BLaER1 (cell line): ENCODE results near the gene PEAK3.
"Not testable (repeated sequence)": the region's sequence is repeated elsewhere in the genome, so short reads cannot be mapped to it uniquely, and the experiment has no call there.

Experiments
- H3K27ac ChIP-seq: shearing (Covaris generic); formaldehyde crosslinking; 2 replicates; pipeline ENCODE4 v1.8.1; 2022
- H3K27me3 ChIP-seq: shearing (Covaris generic); formaldehyde crosslinking; 2 replicates; pipeline ENCODE4 v1.8.1; 2022
- H3K36me3 ChIP-seq: shearing (Covaris generic); formaldehyde crosslinking; 2 replicates; pipeline ENCODE4 v1.8.1; 2022
- H3K4me1 ChIP-seq: shearing (Covaris generic); formaldehyde crosslinking; 2 replicates; pipeline ENCODE4 v1.8.1; 2022
- H3K4me2 ChIP-seq: shearing (Covaris generic); formaldehyde crosslinking; 2 replicates; pipeline ENCODE4 v1.8.1; 2022
- H3K4me3 ChIP-seq: shearing (Covaris generic); formaldehyde crosslinking; 2 replicates; pipeline ENCODE4 v1.8.1; 2022
- H3K9ac ChIP-seq: shearing (Covaris generic); formaldehyde crosslinking; 2 replicates; pipeline ENCODE4 v1.8.1; 2022
- H3K9me3 ChIP-seq: shearing (Covaris generic); formaldehyde crosslinking; 2 replicates; pipeline ENCODE4 v1.8.1; 2022
- H4K20me1 ChIP-seq: shearing (Covaris generic); formaldehyde crosslinking; 2 replicates; pipeline ENCODE4 v1.8.1; 2022
- Cebpa-rat ChIP-seq: shearing (Covaris generic); IDR thresholded peaks from 2 replicates; pipeline ENCODE4 v1.8.1; 2022

Gene PEAK3

DNA sequence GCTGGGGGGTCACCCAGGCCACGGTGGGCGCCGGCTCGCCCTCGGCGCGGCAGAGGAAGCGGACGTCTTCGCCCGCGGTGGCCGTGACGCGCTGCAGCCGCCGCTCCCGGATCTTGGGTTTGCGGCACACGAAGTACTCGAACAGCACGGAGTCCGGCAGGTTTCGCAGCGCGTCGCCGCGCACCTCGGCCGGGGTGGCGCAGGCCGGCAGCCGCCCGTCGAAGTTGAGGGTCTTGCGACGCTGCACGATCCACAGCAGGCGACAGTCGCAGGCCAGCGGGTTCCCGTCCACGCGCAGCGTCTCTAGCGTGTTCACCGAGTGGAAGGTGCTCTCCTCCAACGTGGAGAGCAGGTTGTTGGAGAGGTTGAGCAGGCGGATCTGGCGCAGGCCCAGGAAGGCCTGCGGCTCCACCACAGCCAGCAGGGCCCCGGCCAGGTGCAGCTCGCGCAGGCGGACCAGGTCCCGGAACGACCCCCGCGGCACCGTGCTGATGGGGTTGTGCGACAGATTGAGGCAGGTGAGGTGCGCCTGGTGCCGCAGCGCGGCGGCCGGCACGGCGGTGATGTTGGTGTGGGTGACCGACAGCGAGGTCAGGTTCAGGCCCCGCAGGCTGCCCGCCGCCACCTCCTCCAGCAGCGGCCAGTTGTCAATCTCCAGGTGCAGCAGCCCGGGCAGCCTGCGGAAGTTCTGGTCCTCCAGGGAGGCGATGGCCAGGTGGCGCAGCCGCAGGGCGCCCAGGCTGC, 8.6 kb upstream of the PEAK3 start:
- Histone ChIP-seq H3K27me3 (no peaks in the 10 kb centered on the region; the same call in 1 of the 2 replicates), H3K4me3 (peak overlapping the region; percentile 84), H3K27ac (peak overlapping the region; percentile 98), H3K36me3 (peaks cover 18% of the 10 kb centered on the region), H3K9me3 (no peaks in the 10 kb centered on the region), H3K4me2 (peak overlapping the region; percentile 99), H3K4me1 (peaks cover 95% of the 10 kb centered on the region), H4K20me1 (peaks cover 51% of the 10 kb centered on the region), H3K9ac (peak overlapping the region; percentile 95)
- no peak for TF ChIP-seq Cebpa-rat

DNA sequence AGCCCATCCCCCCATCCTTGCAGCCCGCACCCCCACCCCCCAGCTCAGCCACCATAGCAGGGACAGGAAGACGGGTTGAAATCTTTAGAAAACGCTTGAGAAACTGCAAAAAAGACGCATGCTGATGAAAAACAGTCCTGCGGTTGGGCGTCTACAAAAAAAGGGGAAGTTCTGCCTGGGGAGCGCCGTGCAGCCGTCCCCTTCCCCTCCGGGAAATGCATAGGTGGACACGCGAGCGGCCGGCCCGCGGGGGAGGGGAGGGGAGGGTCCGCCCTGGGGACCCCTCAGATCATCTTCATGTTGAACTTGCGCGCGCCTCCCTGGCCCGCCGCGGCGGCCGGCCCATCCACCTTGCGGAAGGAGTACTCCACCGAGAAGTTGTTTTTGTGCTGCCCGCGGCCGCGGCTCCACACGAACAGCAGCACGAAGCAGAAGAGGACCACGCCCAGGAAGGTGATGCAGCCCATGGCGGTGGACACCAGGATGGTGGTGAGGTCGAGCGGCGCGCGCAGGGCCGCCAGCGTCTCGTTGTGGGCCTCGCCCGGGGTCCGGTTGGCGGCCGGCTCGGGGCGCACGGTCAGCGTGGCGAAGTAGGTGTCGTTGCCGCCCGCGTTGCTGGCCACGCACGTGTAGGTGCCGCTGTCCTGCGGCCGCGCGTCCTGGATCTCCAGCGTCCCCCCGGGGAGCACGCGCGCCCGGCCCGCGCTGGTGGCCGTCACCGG, 7.9 kb upstream of the PEAK3 start:
- Histone ChIP-seq H3K9me3 (no peaks in the 10 kb centered on the region), H3K4me3 (peak overlapping the region; percentile 84), H3K36me3 (peaks cover 13% of the 10 kb centered on the region), H3K27me3 (no peaks in the 10 kb centered on the region; the same call in 1 of the 2 replicates), H4K20me1 (peaks cover 44% of the 10 kb centered on the region), H3K4me1 (peaks cover 95% of the 10 kb centered on the region), H3K9ac (peak overlapping the region; percentile 95), H3K27ac (peak overlapping the region; percentile 98), H3K4me2 (peak overlapping the region; percentile 99)
- no peak for TF ChIP-seq Cebpa-rat

- TF ChIP-seq Cebpa-rat = no peak
- Histone ChIP-seq H3K9ac (peak overlapping the region; percentile 95), H3K4me1 (peaks cover 89% of the 10 kb centered on the region), H3K27ac (peak overlapping the region; percentile 98), H3K36me3 (peaks cover 13% of the 10 kb centered on the region), H3K9me3 (no peaks in the 10 kb centered on the region), H3K4me2 (peak overlapping the region; percentile 99), H3K4me3 (peak overlapping the region; percentile 84), H4K20me1 (peaks cover 36% of the 10 kb centered on the region), H3K27me3 (no peaks in the 10 kb centered on the region; the same call in 1 of the 2 replicates)
Observed at GRCh38 chr19:2288818-2289713, 7.1 kb upstream of the PEAK3 start.

DNA sequence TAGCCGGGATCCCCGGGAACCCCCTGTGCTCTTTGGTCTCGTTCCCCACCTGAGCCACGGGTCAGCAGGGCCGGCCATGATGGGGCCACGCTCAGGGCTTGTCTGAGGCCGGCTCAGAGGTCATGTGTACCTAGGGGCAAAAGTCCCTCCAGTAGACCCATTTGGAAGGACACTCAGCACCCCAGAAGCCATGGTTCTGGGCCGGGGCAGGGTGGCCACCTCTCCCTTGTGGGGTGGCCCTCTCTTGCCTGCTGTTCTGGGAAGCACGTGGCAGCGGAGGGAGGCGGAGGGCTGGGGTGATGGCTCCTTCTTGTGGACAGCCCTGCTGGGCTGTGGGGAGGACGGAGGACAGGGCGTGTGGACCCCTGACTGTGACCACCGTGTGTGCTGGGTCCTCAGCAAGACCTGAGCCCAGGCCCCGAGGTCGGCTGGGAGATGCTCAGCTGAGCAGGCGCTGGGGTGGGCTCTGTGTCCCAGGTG, 6.4 kb upstream of the PEAK3 start:
- H3K36me3 ChIP-seq = peaks cover 12% of the 10 kb centered on the region
- H3K4me2 ChIP-seq = peak overlapping the region; percentile 99
- H3K4me1 ChIP-seq = peaks cover 83% of the 10 kb centered on the region
- H3K9me3 ChIP-seq = no peaks in the 10 kb centered on the region
- peak overlapping the region; percentile 95 for H3K9ac ChIP-seq
- peak overlapping the region; percentile 98 for H3K27ac ChIP-seq
- peaks cover 29% of the 10 kb centered on the region for H4K20me1 ChIP-seq
- H3K27me3 ChIP-seq = no peaks in the 10 kb centered on the region; the same call in 1 of the 2 replicates
- TF ChIP-seq Cebpa-rat = no peak
- H3K4me3 ChIP-seq = peak overlapping the region; percentile 84; the same call in 1 of the 2 replicates

DNA sequence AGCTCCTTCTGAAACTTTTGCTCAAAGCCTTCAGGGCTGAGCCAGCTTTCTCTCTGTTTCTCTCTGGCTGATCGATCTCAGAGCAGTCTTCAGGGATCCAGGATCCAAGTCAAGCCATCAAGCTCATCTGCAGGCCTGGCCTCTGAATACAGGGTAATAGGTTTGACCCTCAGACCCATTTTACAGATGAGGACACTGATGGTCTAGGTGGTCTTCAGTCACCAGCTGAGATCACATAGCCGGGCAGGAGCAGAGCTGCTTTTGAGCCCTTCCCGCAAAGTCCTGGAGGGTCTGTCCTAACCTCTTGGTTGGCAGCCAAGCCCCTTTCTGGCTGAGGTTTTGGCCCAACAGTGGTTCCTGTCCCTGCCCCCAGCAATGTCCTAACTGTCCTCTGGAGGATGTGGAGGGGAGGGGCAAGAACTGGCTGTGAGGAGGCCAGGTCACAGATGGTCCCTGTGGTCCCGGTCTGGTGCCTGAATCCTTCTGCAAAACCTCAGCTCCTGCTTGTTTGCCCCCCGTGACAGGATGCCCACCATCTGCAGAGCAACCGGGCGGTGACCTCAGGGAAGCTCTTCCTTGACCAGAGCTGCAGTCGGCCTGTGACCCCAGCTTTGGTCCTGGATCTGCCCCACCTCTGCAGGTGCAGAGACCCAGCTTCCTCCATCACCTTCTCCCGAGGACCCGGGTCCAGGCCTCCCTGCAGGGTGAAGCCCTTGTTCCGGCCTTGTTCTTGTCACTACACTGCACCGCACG, 5.8 kb upstream of the PEAK3 start:
- peak overlapping the region; percentile 98 for H3K27ac ChIP-seq
- H4K20me1 ChIP-seq = peaks cover 26% of the 10 kb centered on the region
- peak overlapping the region; percentile 95 for H3K9ac ChIP-seq
- H3K4me2 ChIP-seq = peak overlapping the region; percentile 99
- peaks cover 83% of the 10 kb centered on the region for H3K4me1 ChIP-seq
- TF ChIP-seq Cebpa-rat = no peak
- H3K27me3 ChIP-seq = no peaks in the 10 kb centered on the region; the same call in 1 of the 2 replicates
- peak overlapping the region; percentile 84; the same call in 1 of the 2 replicates for H3K4me3 ChIP-seq
- H3K9me3 ChIP-seq = no peaks in the 10 kb centered on the region
- peaks cover 6% of the 10 kb centered on the region for H3K36me3 ChIP-seq

DNA sequence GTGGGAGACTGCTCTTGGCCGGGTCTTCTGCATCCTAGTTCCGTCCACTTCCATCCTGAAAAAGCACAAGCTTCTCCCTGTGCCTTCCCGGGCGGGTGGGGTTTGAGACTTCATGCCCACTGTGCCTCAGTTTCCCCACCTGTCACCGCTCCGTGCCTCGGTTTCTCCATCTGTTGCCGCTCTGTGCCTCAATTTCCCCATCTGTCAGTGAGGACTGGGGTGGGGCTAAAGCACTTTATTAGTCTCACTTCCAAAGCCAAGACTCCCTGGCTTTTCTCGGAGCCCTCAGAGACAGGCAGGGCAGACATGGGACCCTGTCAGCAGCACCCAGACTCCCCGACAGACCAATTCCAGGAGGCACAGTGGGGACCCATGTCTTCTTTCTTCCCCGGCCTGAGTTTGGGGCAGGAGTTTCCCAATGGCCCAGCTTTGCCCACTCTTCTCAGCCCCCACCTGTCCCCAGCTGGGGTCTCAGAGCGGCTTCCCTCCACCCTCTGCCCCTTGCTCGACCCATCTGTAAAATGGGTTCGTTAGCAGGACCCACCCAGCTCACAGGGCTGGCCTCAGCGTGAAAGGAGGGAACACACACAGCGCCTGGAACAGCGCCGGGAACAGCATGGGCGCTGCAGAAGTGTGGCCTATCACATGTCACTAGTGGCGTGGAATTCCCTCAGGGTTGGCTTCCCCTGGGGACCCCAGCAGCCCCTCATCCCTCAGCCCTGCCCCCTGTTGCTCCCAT, 4.6 kb upstream of the PEAK3 start:
- no peaks in the 10 kb centered on the region; the same call in 1 of the 2 replicates for H3K27me3 ChIP-seq
- H3K36me3 ChIP-seq = no peaks in the 10 kb centered on the region
- peaks cover 83% of the 10 kb centered on the region for H3K4me1 ChIP-seq
- H3K9ac ChIP-seq = no peak overlapping the region; the same call in 1 of the 2 replicates
- peaks cover 25% of the 10 kb centered on the region for H4K20me1 ChIP-seq
- peak overlapping the region; percentile 99 for H3K4me2 ChIP-seq
- no peak overlapping the region for H3K4me3 ChIP-seq
- no peak for TF ChIP-seq Cebpa-rat
- H3K27ac ChIP-seq = peak overlapping the region; percentile 49; the same call in 1 of the 2 replicates
- H3K9me3 ChIP-seq = no peaks in the 10 kb centered on the region

- no peak overlapping the region for H3K27ac ChIP-seq
- no peak overlapping the region for H3K4me3 ChIP-seq
- no peaks in the 10 kb centered on the region for H3K27me3 ChIP-seq
Observed at GRCh38 chr19:2283835-2284507, 2.0 kb upstream of the PEAK3 start.

DNA sequence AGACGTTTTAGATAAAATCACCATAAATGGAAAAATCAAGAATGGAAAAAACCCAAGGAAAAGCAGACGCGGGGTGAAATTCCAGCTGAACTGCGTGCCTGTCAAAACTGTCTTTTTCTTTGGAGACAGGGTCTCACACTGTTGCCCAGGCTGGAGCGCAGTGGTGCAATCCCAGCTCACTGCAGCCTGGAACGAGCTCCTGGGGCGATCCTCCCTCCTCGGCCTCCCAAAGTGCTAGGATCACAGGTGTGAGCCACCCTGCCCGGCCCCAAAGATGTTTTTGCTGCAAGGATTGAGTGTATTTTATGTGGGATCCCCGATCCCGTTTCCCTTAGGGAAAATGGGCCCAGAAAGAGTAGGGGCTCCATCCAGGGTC, 875 bp upstream of the PEAK3 start:
- peaks cover 46% of the 10 kb centered on the region for H4K20me1 ChIP-seq
- no peak overlapping the region for H3K9ac ChIP-seq
- H3K4me3 ChIP-seq = no peak overlapping the region
- no peak for TF ChIP-seq Cebpa-rat
- no peak overlapping the region for H3K27ac ChIP-seq
- no peaks in the 10 kb centered on the region for H3K36me3 ChIP-seq
- peak overlapping the region; percentile 94 for H3K4me2 ChIP-seq
- no peaks in the 10 kb centered on the region for H3K9me3 ChIP-seq
- no peaks in the 10 kb centered on the region for H3K27me3 ChIP-seq
- peaks cover 83% of the 10 kb centered on the region for H3K4me1 ChIP-seq

More at GRCh38 chr19:2283835-2284507, 2.0 kb upstream of the PEAK3 start:
- TF ChIP-seq Cebpa-rat = no peak
- H3K4me1 ChIP-seq = peaks cover 83% of the 10 kb centered on the region
- H3K36me3 ChIP-seq = no peaks in the 10 kb centered on the region
- no peak overlapping the region for H3K9ac ChIP-seq
- H3K4me2 ChIP-seq = no peak overlapping the region
- H4K20me1 ChIP-seq = peaks cover 37% of the 10 kb centered on the region
- no peaks in the 10 kb centered on the region for H3K9me3 ChIP-seq

DNA sequence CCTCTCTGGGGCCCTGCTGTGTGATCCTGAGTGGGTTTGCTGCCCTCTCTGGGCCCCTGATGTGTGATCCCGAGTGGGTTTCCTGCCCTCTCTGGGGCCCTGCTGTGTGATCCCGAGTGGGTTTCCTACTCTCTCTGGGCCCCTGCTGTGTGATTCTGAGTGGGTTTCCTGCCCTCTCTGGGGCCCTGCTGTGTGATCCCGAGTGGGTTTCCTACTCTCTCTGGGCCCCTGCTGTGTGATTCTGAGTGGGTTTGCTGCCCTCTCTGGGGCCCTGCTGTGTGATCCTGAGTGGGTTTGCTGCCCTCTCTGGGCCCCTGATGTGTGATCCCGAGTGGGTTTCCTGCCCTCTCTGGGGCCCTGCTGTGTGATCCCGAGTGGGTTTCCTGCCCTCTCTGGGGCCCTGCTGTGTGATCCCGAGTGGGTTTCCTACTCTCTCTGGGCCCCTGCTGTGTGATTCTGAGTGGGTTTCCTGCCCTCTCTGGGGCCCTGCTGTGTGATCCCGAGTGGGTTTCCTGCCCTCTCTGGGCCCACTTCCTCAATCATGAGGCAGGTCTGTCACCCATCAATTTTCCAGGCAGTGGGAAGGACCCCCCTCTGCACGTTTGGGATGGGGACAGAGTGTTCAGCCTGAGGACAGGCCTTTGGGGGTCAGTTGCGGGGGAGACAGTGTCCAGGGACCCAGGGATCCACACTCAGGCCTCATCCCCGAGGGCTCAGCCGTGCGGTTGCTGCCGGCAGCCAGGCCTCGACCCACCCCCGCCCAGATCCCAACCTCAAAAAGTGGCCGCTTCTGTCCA, 512 bp downstream of the PEAK3 start:
- Histone ChIP-seq H3K9ac (0 out of 2 replicates have a peak overlapping the region, but pooled peaks have one; percentile 45), H3K4me2 (peak overlapping the region; percentile 94), H3K4me1 (peaks cover 82% of the 10 kb centered on the region), H3K27ac (peak overlapping the region; percentile 45), H4K20me1 (peaks cover 60% of the 10 kb centered on the region), H3K4me3 (peak overlapping the region; percentile 57)
- not testable (repeated sequence) for H3K36me3 ChIP-seq, H3K27me3 ChIP-seq, H3K9me3 ChIP-seq
